ENCODE results near the gene NRAP. TPM values are rescaled to one million over a fixed set of nuclear protein-coding genes. Genes with fewer than 3 reads are reported as not detected.

NRAP gene
- polyA plus RNA-seq, 1 of the 3 experiments (the other 2 are of a cell fraction), result not detected

GRCh38 chr10:113644185-113645120 lies 19.4 kb downstream of the NRAP start:
- no peaks in the 10 kb centered on the region for H3K36me3 ChIP-seq (replicated peaks in 1 of 2; ENCODE audit: control insufficient read depth in 1 of 2, insufficient read depth in 2 of 2, low read length in 1 of 2)
- no peak for DNase-seq
- CTCF ChIA-PET, result no interaction called here
- TF ChIP-seq GATA2 (CRISPR knock-in tag; IDR thresholded peaks at IDR 0.05) (no peak), FOXM1 (IDR thresholded peaks at IDR 0.05; ENCODE audit: low read depth) (no peak), USF2 (IDR thresholded peaks at IDR 0.05; ENCODE audit: borderline replicate concordance, low read depth, low read length) (no peak), JUND (IDR thresholded peaks at IDR 0.05) (no peak), MEF2A (IDR thresholded peaks at IDR 0.05; ENCODE audit: borderline replicate concordance, low read depth) (no peak), EZH2phosphoT487 (IDR thresholded peaks at IDR 0.05; ENCODE audit: borderline replicate concordance, low read depth) (no peak), TEAD4 (IDR thresholded peaks at IDR 0.05; ENCODE audit: borderline replicate concordance, insufficient read depth) (no peak), TCF12 (IDR thresholded peaks at IDR 0.05) (no peak), RAD21 (IDR thresholded peaks at IDR 0.05; ENCODE audit: low read length) (no peak)
- WGBS (ENCODE audit: low lambda C conversion rate), result 39% methylated on average over 7 of the region's 7 CpGs
- no peaks in the 10 kb centered on the region for H3K79me2 ChIP-seq (ENCODE audit: insufficient read depth)
- no peak overlapping the region for H3K9ac ChIP-seq
- H3K4me1 ChIP-seq (ENCODE audit: control insufficient read depth in 1 of 2, insufficient read depth in 2 of 2, low read depth in 1 of 2, low read length in 1 of 2), result no peaks in the 10 kb centered on the region; a peak in 1 of 4 replicates
- H2AFZ ChIP-seq (ENCODE audit: low read depth), result no peak overlapping the region
- H3K4me2 ChIP-seq, result no peak overlapping the region
- POLR2A ChIA-PET, result no interaction called here
- no peaks in the 10 kb centered on the region for H4K20me1 ChIP-seq (ENCODE audit: insufficient read depth)
- H3K27ac ChIP-seq (ENCODE audit: low read depth in 2 of 2, low read length in 1 of 2), result no peak overlapping the region
- H3K4me3 ChIP-seq (ENCODE audit: low read depth in 2 of 2, low read length in 1 of 2), result no peak overlapping the region
- no peaks in the 10 kb centered on the region for H3K9me3 ChIP-seq
- H3F3A ChIP-seq (replicated peaks; ENCODE audit: insufficient read depth), result no peaks in the 10 kb centered on the region
- peaks cover 6% of the 10 kb centered on the region; the same call in 1 of the 2 replicates for H3K27me3 ChIP-seq (ENCODE audit: insufficient read depth)
- no peaks in the 10 kb centered on the region for H3K9me2 ChIP-seq

GRCh38 chr10:113643183-113643582 lies 20.7 kb downstream of the NRAP start:
- TF ChIP-seq PBX3 (IDR thresholded peaks at IDR 0.05), result no peak
- TF ChIP-seq EZH2phosphoT487 (IDR thresholded peaks at IDR 0.05; ENCODE audit: borderline replicate concordance, low read depth), result no peak
- TF ChIP-seq GABPA (IDR thresholded peaks at IDR 0.05; ENCODE audit: low read depth), result no peak
- TF ChIP-seq FOXM1 (IDR thresholded peaks at IDR 0.05; ENCODE audit: low read depth), result no peak
- no peak for TF ChIP-seq NFIC (IDR thresholded peaks at IDR 0.05; ENCODE audit: borderline replicate concordance)
- no peak for TF ChIP-seq POLR2AphosphoS5 (IDR thresholded peaks at IDR 0.05; ENCODE audit: low read depth, low read length)
- no peak for TF ChIP-seq MEF2A (IDR thresholded peaks at IDR 0.05; ENCODE audit: borderline replicate concordance, low read depth)
- TF ChIP-seq MAX (IDR thresholded peaks at IDR 0.05; ENCODE audit: low read depth), result no peak
- no peak for TF ChIP-seq TCF12 (IDR thresholded peaks at IDR 0.05)
- no peak overlapping the region for H3K9ac ChIP-seq
- H3K79me2 ChIP-seq (ENCODE audit: insufficient read depth), result no peaks in the 10 kb centered on the region
- no peak overlapping the region for H2AFZ ChIP-seq (ENCODE audit: low read depth)
- no peak overlapping the region for H3K27ac ChIP-seq (ENCODE audit: low read depth in 2 of 2, low read length in 1 of 2)
- no peaks in the 10 kb centered on the region for H3K9me3 ChIP-seq
- no peaks in the 10 kb centered on the region for H3F3A ChIP-seq (replicated peaks; ENCODE audit: insufficient read depth)
- H3K9me2 ChIP-seq, result no peaks in the 10 kb centered on the region
- H3K4me2 ChIP-seq, result no peak overlapping the region
- DNase-seq, result no peak
- POLR2A ChIA-PET, result no interaction called here
- CTCF ChIA-PET, result no interaction called here
- H3K27me3 ChIP-seq (ENCODE audit: insufficient read depth), result peaks cover 6% of the 10 kb centered on the region; the same call in 1 of the 2 replicates
- peaks cover 0 to 4% of the 10 kb centered on the region in 2 experiments; a peak in 2 of 4 replicates for H3K4me1 ChIP-seq (ENCODE audit: control insufficient read depth in 1 of 2, insufficient read depth in 2 of 2, low read depth in 1 of 2, low read length in 1 of 2)
- WGBS (ENCODE audit: low lambda C conversion rate), result 22% methylated on average over 4 of the region's 4 CpGs
- H3K36me3 ChIP-seq (replicated peaks in 1 of 2; ENCODE audit: control insufficient read depth in 1 of 2, insufficient read depth in 2 of 2, low read length in 1 of 2), result no peaks in the 10 kb centered on the region
- no peak overlapping the region for H3K4me3 ChIP-seq (ENCODE audit: low read depth in 2 of 2, low read length in 1 of 2)
- no peaks in the 10 kb centered on the region for H4K20me1 ChIP-seq (ENCODE audit: insufficient read depth)
